ENCODE measurements around the gene ABCC10.
"Not testable (repeated sequence)": the region's sequence is repeated elsewhere in the genome, so short reads cannot be mapped to it uniquely, and the experiment has no call there.

ABCC10 gene

DNA sequence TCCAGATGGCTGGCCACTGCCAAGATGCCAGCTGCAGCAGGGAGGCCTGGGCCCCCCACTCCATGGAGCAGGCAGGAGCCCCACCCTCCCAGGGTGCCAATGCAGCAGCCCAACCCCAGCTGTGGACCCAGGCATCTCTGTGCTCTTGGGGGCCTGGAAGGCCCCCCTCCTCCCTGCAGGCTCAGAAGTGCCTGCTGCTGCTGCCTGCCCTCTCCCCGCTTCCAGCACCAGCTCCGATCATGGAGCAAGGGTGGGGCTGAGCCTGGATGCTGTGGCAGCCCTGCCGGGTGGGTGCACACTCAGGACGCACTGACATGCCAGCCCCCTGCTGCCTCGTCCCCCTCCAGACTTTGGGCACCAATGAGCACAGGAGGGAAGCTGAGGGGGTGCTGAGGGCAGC lies 14.8 kb upstream of the ABCC10 start:
- no peak for DNase-seq (ENCODE audit: low spot score)

- DNase-seq (ENCODE audit: low spot score), result no peak
Observed at GRCh38 chr6:43413002-43413401, 14.3 kb upstream of the ABCC10 start.

DNA sequence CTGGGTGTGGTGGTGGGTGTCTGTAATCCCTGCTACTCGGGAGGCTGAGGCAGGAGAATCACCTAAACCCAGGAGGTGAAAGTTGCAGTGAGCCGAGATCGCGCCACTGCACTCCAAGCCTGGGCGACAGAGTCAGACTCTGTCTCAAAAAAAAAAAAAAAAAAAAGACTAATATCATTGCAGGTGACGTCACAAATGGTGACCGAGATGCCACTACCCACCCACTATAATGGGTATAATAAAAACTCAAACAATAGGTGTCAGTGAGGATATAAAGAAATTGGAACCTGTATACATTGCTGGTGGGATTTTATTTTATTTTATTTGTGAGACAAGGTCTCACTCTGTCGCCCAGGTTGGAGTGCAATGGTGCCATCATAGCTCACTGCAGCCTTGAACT lies 12.1 kb upstream of the ABCC10 start:
- DNase-seq (ENCODE audit: low spot score), result not testable (repeated sequence)

GRCh38 chr6:43416935-43417334 lies 10.4 kb upstream of the ABCC10 start:
- no peak for DNase-seq (ENCODE audit: low spot score)

DNA sequence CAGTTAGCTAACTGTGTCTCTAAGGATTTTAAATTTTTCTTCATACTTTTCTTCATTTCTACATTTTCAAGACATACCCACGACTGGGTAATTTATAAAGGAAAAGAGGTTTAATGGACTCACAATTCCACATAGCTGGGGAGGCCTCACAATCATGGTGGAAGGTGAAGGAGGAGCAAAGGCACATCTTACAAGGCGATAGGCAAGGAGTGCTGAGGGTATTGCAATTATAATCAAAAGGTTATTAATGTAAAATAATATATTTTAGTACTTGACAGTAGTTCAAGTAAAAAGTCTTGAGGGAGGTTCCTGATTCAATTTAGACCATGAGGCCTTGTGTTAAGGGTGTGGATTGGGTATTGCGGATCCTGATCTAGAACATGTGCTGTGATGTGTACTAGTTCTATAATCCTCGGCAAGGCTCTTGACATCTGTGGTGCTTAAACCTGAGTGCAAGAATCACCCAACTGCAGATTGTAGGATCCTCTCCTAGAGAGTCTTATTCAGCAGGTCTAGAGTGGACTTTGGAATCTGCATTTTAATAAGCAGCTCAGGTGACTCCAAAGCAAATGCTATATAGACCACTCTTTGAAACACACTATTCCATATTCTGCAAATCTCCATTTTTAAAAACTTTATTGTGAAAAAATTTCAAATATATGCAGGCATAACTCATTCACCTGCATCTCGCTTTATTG lies 7.2 kb upstream of the ABCC10 start:
- DNase-seq (ENCODE audit: low spot score), result no peak

GRCh38 chr6:43421831-43422230 lies 5.5 kb upstream of the ABCC10 start:
- no peak for DNase-seq (ENCODE audit: low spot score)

GRCh38 chr6:43425083-43425482 lies 2.3 kb upstream of the ABCC10 start:
- DNase-seq (ENCODE audit: low spot score), result not testable (repeated sequence)

GRCh38 chr6:43426928-43427405 lies 374 bp upstream of the ABCC10 start:
- no peak for DNase-seq (ENCODE audit: low spot score)

DNA sequence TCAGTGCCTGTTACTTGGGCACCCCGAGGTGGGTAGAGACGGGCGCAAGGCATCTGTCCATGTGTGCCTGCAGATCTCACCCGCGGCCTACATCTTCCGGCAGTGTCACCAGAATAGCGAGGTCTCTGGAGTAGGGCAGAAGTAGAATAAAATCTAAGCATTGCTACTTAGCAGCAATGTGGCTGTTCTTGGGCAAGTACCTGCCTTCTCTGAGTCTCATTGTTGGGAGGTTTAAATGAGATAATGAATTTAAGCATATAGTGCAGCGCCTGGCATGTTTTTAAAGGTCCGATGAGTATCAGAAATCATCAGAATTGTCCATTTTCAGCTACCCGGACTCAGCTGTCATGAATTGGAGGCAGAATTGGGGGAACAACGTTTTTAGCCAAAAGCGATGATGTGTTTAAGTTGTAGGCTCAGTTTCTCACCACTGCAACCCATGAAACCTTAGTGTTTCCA lies 800 bp downstream of the ABCC10 start:
- peak; percentile 19 for DNase-seq (ENCODE audit: low spot score)

- DNase-seq (ENCODE audit: low spot score), result no peak
Observed at GRCh38 chr6:43428874-43429273, 1.5 kb downstream of the ABCC10 start.

GRCh38 chr6:43432009-43432945 lies 4.9 kb downstream of the ABCC10 start:
- DNase-seq (ENCODE audit: low spot score), result no peak

- no peak for DNase-seq (ENCODE audit: low spot score)
Observed at GRCh38 chr6:43433148-43433547, 5.8 kb downstream of the ABCC10 start.

- no peak for DNase-seq (ENCODE audit: low spot score)
Observed at GRCh38 chr6:43434001-43434840, 6.9 kb downstream of the ABCC10 start.

- no peak for DNase-seq (ENCODE audit: low spot score)
Observed at GRCh38 chr6:43434943-43435342, 7.6 kb downstream of the ABCC10 start.

DNA sequence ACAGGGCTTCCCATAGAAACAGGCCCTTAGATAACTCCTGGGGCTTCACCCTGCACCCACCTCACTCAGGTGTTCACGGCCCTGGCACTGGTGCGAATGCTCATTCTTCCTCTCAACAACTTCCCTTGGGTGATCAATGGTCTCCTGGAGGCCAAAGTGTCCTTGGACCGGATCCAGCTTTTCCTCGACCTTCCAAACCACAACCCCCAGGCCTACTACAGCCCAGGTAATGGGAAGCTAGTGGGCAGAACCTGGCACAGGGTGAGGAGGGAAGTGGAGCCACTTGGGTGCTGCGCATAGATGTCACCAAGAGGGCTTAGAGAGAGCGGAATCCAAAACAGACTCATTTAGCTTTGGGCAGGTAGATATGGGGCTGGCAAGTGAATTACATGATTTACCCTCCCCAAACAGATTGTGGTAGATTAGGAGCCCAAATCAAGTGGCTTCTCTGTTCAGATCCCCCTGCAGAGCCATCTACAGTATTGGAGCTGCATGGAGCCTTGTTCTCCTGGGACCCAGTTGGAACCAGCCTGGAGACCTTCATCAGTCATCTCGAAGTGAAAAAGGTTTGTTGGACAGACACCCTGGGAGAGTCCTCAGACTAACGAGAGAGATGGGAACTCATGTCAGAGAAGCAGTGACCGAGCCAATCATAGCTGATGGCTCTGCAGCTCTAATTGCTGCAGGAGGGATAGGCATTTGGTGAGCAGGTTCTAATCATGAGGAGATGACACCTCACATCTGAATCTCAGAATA lies 8.5 kb downstream of the ABCC10 start:
- DNase-seq (ENCODE audit: low spot score), result no peak

- DNase-seq (ENCODE audit: low spot score), result peak; percentile 77
Observed at GRCh38 chr6:43436577-43437282, 9.4 kb downstream of the ABCC10 start.

- no peak for DNase-seq (ENCODE audit: low spot score)
Observed at GRCh38 chr6:43437700-43438099, 10.4 kb downstream of the ABCC10 start.

- DNase-seq (ENCODE audit: low spot score), result no peak
Observed at GRCh38 chr6:43442935-43443334, 15.6 kb downstream of the ABCC10 start.

DNA sequence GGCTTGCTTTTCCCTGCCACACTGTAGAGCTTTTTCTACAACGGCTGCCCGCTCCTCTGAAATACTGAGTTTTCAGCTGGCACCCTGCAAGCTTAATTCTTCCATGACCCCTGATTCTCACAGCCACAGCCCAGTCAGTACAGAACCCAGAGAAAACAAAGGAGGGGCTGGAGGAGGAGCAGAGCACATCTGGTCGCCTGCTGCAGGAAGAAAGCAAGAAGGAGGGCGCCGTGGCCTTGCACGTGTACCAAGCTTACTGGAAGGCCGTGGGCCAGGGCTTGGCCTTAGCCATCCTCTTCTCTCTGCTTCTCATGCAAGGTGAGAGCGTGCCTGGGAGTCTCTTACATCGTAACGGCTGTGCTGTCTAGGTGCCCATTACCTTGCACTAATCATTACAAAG lies 16.7 kb downstream of the ABCC10 start:
- DNase-seq (ENCODE audit: low spot score), result no peak

GRCh38 chr6:43444582-43444981 lies 17.2 kb downstream of the ABCC10 start:
- no peak for DNase-seq (ENCODE audit: low spot score)

- DNase-seq (ENCODE audit: low spot score), result no peak
Observed at GRCh38 chr6:43445576-43445975, 18.2 kb downstream of the ABCC10 start.

All from COLO829 (cell line).